ENCODE data around the gene CSF3. TPM values are rescaled to one million over a fixed set of nuclear protein-coding genes. Genes with fewer than 3 reads are reported as not detected.

Gene CSF3
- total and polyA plus RNA-seq, 2 of the 13 experiments (the other 11 are each of a cell fraction or from before 2014, with no cell fraction given): 0.09 TPM; not detected in 1

DNA sequence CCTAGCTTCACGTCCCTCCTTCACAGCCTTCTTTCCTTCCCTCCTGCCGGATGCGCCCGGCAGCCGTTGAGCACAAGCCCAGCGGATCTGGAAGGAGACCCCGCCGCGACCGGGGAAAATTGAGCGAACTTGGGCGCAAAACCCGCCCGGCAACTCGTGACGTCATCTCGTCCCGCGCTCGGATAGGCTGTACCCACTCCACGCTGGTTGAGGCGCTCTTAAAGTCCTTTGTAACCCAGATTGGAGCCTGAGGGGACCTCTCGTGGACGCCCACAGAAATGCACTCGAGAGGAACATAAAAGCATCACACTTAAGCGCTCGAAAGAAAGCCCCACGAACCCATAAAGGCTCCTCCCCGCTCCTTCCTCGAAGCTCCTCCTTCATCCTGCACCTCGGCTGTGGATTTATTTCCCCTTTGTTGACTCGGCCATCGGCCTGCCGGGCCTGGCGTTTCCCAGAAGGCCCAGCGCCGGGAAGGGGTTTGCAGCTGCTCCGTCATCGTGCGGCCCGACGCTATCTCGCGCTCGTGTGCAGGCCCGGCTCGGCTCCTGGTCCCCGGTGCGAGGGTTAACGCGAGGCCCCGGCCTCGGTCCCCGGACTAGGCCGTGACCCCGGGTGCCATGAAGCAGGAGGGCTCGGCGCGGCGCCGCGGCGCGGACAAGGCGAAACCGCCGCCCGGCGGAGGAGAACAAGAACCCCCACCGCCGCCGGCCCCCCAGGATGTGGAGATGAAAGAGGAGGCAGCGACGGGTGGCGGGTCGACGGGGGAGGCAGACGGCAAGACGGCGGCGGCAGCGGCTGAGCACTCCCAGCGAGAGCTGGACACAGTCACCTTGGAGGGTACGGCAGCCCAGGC, 34.7 kb upstream of the CSF3 start, which contains the start of gene PSMD3 (continued):
- TF ChIP-seq, protein P1, sequence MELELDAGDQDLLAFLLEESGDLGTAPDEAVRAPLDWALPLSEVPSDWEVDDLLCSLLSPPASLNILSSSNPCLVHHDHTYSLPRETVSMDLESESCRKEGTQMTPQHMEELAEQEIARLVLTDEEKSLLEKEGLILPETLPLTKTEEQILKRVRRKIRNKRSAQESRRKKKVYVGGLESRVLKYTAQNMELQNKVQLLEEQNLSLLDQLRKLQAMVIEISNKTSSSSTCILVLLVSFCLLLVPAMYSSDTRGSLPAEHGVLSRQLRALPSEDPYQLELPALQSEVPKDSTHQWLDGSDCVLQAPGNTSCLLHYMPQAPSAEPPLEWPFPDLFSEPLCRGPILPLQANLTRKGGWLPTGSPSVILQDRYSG (CRISPR knock-in tag; IDR thresholded peaks at IDR 0.05): peak; percentile 90
- TF ChIP-seq ZC3H13 (CRISPR knock-in tag; IDR thresholded peaks at IDR 0.05) (peak; percentile 96), ZNF12 (CRISPR knock-in tag; IDR thresholded peaks at IDR 0.05) (peak; percentile 87), ZNF616 (CRISPR knock-in tag; IDR thresholded peaks at IDR 0.05; ENCODE audit: low read depth) (peak; percentile 64; the same call in 1 of the 2 replicates), KLF6 (CRISPR knock-in tag; IDR thresholded peaks at IDR 0.05) (peak; percentile 99), ZNF30 (CRISPR knock-in tag; IDR thresholded peaks at IDR 0.05) (peak; percentile 96), LCORL (IDR thresholded peaks at IDR 0.05) (peak; percentile 27; the same call in 1 of the 2 replicates), LCORL (CRISPR knock-in tag; IDR thresholded peaks at IDR 0.05) (peak; percentile 98), HNRNPL (IDR thresholded peaks at IDR 0.05; ENCODE audit: low read depth, low read length) (peak; percentile 93), MXI1 (IDR thresholded peaks at IDR 0.05; ENCODE audit: borderline replicate concordance, low read depth, low read length) (peak; percentile 85; the same call in 2 of the 3 replicates)
- TF ChIP-seq, protein P2, sequence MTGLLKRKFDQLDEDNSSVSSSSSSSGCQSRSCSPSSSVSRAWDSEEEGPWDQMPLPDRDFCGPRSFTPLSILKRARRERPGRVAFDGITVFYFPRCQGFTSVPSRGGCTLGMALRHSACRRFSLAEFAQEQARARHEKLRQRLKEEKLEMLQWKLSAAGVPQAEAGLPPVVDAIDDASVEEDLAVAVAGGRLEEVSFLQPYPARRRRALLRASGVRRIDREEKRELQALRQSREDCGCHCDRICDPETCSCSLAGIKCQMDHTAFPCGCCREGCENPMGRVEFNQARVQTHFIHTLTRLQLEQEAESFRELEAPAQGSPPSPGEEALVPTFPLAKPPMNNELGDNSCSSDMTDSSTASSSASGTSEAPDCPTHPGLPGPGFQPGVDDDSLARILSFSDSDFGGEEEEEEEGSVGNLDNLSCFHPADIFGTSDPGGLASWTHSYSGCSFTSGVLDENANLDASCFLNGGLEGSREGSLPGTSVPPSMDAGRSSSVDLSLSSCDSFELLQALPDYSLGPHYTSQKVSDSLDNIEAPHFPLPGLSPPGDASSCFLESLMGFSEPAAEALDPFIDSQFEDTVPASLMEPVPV (CRISPR knock-in tag; IDR thresholded peaks at IDR 0.05): peak; percentile 95; the same call in 1 of the 2 replicates
- TF ChIP-seq, protein P3, sequence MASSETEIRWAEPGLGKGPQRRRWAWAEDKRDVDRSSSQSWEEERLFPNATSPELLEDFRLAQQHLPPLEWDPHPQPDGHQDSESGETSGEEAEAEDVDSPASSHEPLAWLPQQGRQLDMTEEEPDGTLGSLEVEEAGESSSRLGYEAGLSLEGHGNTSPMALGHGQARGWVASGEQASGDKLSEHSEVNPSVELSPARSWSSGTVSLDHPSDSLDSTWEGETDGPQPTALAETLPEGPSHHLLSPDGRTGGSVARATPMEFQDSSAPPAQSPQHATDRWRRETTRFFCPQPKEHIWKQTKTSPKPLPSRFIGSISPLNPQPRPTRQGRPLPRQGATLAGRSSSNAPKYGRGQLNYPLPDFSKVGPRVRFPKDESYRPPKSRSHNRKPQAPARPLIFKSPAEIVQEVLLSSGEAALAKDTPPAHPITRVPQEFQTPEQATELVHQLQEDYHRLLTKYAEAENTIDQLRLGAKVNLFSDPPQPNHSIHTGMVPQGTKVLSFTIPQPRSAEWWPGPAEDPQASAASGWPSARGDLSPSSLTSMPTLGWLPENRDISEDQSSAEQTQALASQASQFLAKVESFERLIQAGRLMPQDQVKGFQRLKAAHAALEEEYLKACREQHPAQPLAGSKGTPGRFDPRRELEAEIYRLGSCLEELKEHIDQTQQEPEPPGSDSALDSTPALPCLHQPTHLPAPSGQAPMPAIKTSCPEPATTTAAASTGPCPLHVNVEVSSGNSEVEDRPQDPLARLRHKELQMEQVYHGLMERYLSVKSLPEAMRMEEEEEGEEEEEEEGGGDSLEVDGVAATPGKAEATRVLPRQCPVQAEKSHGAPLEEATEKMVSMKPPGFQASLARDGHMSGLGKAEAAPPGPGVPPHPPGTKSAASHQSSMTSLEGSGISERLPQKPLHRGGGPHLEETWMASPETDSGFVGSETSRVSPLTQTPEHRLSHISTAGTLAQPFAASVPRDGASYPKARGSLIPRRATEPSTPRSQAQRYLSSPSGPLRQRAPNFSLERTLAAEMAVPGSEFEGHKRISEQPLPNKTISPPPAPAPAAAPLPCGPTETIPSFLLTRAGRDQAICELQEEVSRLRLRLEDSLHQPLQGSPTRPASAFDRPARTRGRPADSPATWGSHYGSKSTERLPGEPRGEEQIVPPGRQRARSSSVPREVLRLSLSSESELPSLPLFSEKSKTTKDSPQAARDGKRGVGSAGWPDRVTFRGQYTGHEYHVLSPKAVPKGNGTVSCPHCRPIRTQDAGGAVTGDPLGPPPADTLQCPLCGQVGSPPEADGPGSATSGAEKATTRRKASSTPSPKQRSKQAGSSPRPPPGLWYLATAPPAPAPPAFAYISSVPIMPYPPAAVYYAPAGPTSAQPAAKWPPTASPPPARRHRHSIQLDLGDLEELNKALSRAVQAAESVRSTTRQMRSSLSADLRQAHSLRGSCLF (CRISPR knock-in tag; IDR thresholded peaks at IDR 0.05; ENCODE audit: borderline replicate concordance): peak; percentile 85
- TF ChIP-seq, protein P4, sequence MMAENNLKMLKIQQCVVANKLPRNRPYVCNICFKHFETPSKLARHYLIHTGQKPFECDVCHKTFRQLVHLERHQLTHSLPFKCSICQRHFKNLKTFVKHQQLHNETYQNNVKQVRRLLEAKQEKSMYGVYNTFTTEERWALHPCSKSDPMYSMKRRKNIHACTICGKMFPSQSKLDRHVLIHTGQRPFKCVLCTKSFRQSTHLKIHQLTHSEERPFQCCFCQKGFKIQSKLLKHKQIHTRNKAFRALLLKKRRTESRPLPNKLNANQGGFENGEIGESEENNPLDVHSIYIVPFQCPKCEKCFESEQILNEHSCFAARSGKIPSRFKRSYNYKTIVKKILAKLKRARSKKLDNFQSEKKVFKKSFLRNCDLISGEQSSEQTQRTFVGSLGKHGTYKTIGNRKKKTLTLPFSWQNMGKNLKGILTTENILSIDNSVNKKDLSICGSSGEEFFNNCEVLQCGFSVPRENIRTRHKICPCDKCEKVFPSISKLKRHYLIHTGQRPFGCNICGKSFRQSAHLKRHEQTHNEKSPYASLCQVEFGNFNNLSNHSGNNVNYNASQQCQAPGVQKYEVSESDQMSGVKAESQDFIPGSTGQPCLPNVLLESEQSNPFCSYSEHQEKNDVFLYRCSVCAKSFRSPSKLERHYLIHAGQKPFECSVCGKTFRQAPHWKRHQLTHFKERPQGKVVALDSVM (CRISPR knock-in tag; IDR thresholded peaks at IDR 0.05): peak; percentile 74
- TF ChIP-seq, protein P5, sequence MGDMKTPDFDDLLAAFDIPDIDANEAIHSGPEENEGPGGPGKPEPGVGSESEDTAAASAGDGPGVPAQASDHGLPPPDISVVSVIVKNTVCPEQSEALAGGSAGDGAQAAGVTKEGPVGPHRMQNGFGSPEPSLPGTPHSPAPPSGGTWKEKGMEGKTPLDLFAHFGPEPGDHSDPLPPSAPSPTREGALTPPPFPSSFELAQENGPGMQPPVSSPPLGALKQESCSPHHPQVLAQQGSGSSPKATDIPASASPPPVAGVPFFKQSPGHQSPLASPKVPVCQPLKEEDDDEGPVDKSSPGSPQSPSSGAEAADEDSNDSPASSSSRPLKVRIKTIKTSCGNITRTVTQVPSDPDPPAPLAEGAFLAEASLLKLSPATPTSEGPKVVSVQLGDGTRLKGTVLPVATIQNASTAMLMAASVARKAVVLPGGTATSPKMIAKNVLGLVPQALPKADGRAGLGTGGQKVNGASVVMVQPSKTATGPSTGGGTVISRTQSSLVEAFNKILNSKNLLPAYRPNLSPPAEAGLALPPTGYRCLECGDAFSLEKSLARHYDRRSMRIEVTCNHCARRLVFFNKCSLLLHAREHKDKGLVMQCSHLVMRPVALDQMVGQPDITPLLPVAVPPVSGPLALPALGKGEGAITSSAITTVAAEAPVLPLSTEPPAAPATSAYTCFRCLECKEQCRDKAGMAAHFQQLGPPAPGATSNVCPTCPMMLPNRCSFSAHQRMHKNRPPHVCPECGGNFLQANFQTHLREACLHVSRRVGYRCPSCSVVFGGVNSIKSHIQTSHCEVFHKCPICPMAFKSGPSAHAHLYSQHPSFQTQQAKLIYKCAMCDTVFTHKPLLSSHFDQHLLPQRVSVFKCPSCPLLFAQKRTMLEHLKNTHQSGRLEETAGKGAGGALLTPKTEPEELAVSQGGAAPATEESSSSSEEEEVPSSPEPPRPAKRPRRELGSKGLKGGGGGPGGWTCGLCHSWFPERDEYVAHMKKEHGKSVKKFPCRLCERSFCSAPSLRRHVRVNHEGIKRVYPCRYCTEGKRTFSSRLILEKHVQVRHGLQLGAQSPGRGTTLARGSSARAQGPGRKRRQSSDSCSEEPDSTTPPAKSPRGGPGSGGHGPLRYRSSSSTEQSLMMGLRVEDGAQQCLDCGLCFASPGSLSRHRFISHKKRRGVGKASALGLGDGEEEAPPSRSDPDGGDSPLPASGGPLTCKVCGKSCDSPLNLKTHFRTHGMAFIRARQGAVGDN (CRISPR knock-in tag; IDR thresholded peaks at IDR 0.05): peak; percentile 99

Measured in HepG2 (cell line).